Measurements from ENCODE around the gene NUDT19.

DNA sequence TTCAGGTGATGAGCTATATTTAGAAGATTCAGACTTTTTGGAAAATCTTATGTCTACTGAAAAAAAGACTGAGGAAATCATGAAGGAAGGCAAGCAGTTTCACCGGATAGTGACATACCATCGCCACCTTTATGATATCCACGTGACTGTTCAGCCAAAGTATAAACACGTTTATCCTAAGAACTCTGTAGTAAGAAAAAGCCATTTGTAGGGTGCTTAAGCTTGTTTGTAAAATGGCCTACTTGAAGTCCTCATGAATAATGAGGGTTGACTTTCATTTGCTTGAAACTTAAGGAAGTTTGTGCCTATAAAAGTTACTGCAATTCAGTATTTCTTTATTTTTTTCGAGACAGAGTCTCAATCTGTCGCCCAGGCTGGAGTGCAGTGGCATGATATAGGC, 20.1 kb downstream of the NUDT19 start:
- TF ChIP-seq, protein P1, sequence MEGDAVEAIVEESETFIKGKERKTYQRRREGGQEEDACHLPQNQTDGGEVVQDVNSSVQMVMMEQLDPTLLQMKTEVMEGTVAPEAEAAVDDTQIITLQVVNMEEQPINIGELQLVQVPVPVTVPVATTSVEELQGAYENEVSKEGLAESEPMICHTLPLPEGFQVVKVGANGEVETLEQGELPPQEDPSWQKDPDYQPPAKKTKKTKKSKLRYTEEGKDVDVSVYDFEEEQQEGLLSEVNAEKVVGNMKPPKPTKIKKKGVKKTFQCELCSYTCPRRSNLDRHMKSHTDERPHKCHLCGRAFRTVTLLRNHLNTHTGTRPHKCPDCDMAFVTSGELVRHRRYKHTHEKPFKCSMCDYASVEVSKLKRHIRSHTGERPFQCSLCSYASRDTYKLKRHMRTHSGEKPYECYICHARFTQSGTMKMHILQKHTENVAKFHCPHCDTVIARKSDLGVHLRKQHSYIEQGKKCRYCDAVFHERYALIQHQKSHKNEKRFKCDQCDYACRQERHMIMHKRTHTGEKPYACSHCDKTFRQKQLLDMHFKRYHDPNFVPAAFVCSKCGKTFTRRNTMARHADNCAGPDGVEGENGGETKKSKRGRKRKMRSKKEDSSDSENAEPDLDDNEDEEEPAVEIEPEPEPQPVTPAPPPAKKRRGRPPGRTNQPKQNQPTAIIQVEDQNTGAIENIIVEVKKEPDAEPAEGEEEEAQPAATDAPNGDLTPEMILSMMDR (IDR thresholded peaks at IDR 0.05): no peak
- no peak for TF ChIP-seq EP300 (IDR thresholded peaks at IDR 0.05; ENCODE audit: low read depth)
- no peak for TF ChIP-seq POLR2A (IDR thresholded peaks at IDR 0.05)
- no peak for TF ChIP-seq POLR2AphosphoS5 (IDR thresholded peaks at IDR 0.05)
